IMR-90 (cell line): ENCODE data around the gene DIRAS3. TPM values are rescaled to one million over a fixed set of nuclear protein-coding genes. Genes with fewer than 3 reads are reported as not detected.

Experiments used
- ATAC-seq: fragments of 200-7000 bp; cut with Tn5 transposase; 2 replicates; pipeline ENCODE4 v1.9.1; 2020; ENCODE audit warnings: low read depth, mild to moderate bottlenecking, moderate library complexity
- BruUV-seq: library from RNA; stranded (reverse); fragments of 400-500 nt; replicated peaks from 2 replicates; lab custom pipeline; 2021; lab: Mats Ljungman, UMichigan
- CTCF ChIA-PET: fragments of 300-600 bp; formaldehyde crosslinking; extraction: SDS; loops from one replicate; lab custom pipeline; 2021; ENCODE audit warnings: antibody characterized with exemption; lab: Yijun Ruan, JAX
- POLR2A ChIA-PET: fragments of 300-600 bp; sonication (Branson Sonifier 250); formaldehyde crosslinking; loops from one replicate; lab custom pipeline; 2022; ENCODE audit warnings: antibody characterized with exemption; ENCODE audit not compliant: unreplicated experiment; lab: Charles Lee
- DNase-seq: peaks from one replicate; pipeline ENCODE4 v3.0.0; 2013
- H2AFZ ChIP-seq: replicated peaks from 2 replicates; pipeline ENCODE3; 2013; ENCODE audit warnings: low read length, mild to moderate bottlenecking; ENCODE audit not compliant: poor library complexity
- H2AK5ac ChIP-seq: 2 replicates; pipeline ENCODE4 v1.6.1; 2013; ENCODE audit warnings: low read depth, low read length, inconsistent platforms
- H2AK9ac ChIP-seq: replicated peaks from 2 replicates; pipeline ENCODE3; 2013; ENCODE audit warnings: mild to moderate bottlenecking, low read depth, low read length, moderate library complexity; ENCODE audit not compliant: poor library complexity
- H2BK120ac ChIP-seq: 2 replicates; pipeline ENCODE4 v1.6.1; 2013; ENCODE audit warnings: low read depth, low read length, inconsistent platforms
- H2BK15ac ChIP-seq: 3 replicates; pipeline ENCODE4 v1.6.1; 2013; ENCODE audit warnings: low read depth, low read length, inconsistent platforms
- H2BK20ac ChIP-seq: 2 replicates; pipeline ENCODE4 v1.6.1; 2013; ENCODE audit warnings: low read depth, mild to moderate bottlenecking, inconsistent platforms, low read length, moderate library complexity
- H2BK5ac ChIP-seq: 2 replicates; pipeline ENCODE4 v1.6.1; 2013; ENCODE audit warnings: mild to moderate bottlenecking, low read depth, low read length, inconsistent platforms; ENCODE audit not compliant: poor library complexity, severe bottlenecking
- H3K14ac ChIP-seq: replicated peaks from 2 replicates; pipeline ENCODE4 v1.6.1; 2013; ENCODE audit warnings: low read depth, low read length, inconsistent platforms
- H3K18ac ChIP-seq: 2 replicates; pipeline ENCODE4 v1.6.1; 2013; ENCODE audit warnings: low read depth, low read length, control low read depth
- H3K23ac ChIP-seq: 2 replicates; pipeline ENCODE4 v1.6.1; 2013; ENCODE audit warnings: low read depth, low read length, inconsistent platforms
- H3K27ac ChIP-seq: 2 replicates; pipeline ENCODE4 v1.5.1; 2013; ENCODE audit warnings: mild to moderate bottlenecking, control low read depth, low read length; ENCODE audit not compliant: insufficient read depth
- H3K27me3 ChIP-seq: 2 replicates; pipeline ENCODE4 v1.6.1; 2013; ENCODE audit warnings: low read length; ENCODE audit not compliant: control insufficient read depth, insufficient read depth
- H3K36me3 ChIP-seq: 2 replicates; pipeline ENCODE4 v1.6.1; 2013; ENCODE audit warnings: low read length, mixed read lengths; ENCODE audit not compliant: control insufficient read depth, insufficient read depth
- H3K4ac ChIP-seq: 2 replicates; pipeline ENCODE4 v1.6.1; 2013; ENCODE audit warnings: low read depth, low read length, inconsistent platforms
- H3K4me1 ChIP-seq: 2 replicates; pipeline ENCODE4 v1.6.1; 2013; ENCODE audit warnings: low read length, mixed read lengths; ENCODE audit not compliant: control insufficient read depth, insufficient read depth
- H3K4me2 ChIP-seq: 2 replicates; pipeline ENCODE4 v1.6.1; 2013; ENCODE audit warnings: low read depth, mild to moderate bottlenecking, control low read depth, low read length, moderate library complexity
- H3K4me3 ChIP-seq: 2 replicates; pipeline ENCODE4 v1.5.1; 2013; ENCODE audit warnings: low read depth, mild to moderate bottlenecking, control low read depth, low read length, moderate library complexity; ENCODE audit not compliant: insufficient read depth
- H3K56ac ChIP-seq: 2 replicates; pipeline ENCODE4 v1.6.1; 2013; ENCODE audit warnings: low read length, inconsistent platforms; ENCODE audit not compliant: insufficient read depth; ENCODE audit errors: extremely low read depth
- H3K79me1 ChIP-seq, 2 experiments: 2 replicates each; pipeline ENCODE4 v1.6.1; 2013; ENCODE audit warnings: low read length in 2 of 2, inconsistent platforms in 1 of 2, low read depth in 1 of 2
- H3K9ac ChIP-seq: 2 replicates; pipeline ENCODE4 v1.6.1; 2013; ENCODE audit warnings: low read depth, low read length, control low read depth
- H3K9me1 ChIP-seq: 2 replicates; pipeline ENCODE4 v1.6.1; 2013; ENCODE audit warnings: low read length, inconsistent platforms; ENCODE audit not compliant: insufficient read depth
- H3K9me3 ChIP-seq: 2 replicates; pipeline ENCODE4 v1.6.1; 2013; ENCODE audit warnings: low read length; ENCODE audit not compliant: control insufficient read depth, insufficient read depth
- H4K20me1 ChIP-seq: 2 replicates; pipeline ENCODE4 v1.6.1; 2013; ENCODE audit warnings: low read length, inconsistent platforms; ENCODE audit not compliant: insufficient read depth
- H4K5ac ChIP-seq: 2 replicates; pipeline ENCODE4 v1.6.1; 2013; ENCODE audit warnings: mild to moderate bottlenecking, low read depth, low read length, control low read depth
- H4K8ac ChIP-seq, 2 experiments: 2 replicates each; pipeline ENCODE4 v1.6.1; 2013; ENCODE audit warnings: low read depth in 2 of 2, low read length in 2 of 2, control low read depth in 1 of 2, inconsistent platforms in 1 of 2
- H4K91ac ChIP-seq: 2 replicates; pipeline ENCODE4 v1.6.1; 2013; ENCODE audit warnings: low read depth, low read length, inconsistent platforms; ENCODE audit not compliant: insufficient read depth
- WGBS, 2 experiments: methylation state at CpG; one replicate each; pipeline versions ENCODE4 v1.1.5 to v1.1.7; 2013; ENCODE audit warnings: missing lambda C conversion rate in 2 of 2; ENCODE audit not compliant: insufficient read length in 1 of 2; ENCODE audit errors: extremely low coverage in 2 of 2; 5-methylcytosine and 5-hydroxymethylcytosine counted together
- dilution Hi-C: fragments of 300-500 bp; cut with HindIII; formaldehyde crosslinking; loops from one replicate; pipeline ENCODE4 v1.14.3; 2018; ENCODE audit warnings: low sequenced_read_pairs; ENCODE audit not compliant: unreplicated experiment
- in situ Hi-C: fragments of 300-500 bp; cut with MboI; formaldehyde crosslinking; loops from 3 replicates; pipeline ENCODE4 v1.14.3; 2019; ENCODE audit warnings: low sequenced_read_pairs, inconsistent platforms, mixed read lengths
- intact Hi-C: fragments of 100-400 bp; cut with micrococcal nuclease; formaldehyde crosslinking; loops from 2 replicates; pipeline ENCODE4 v1.10.0; 2022
- polyA plus RNA-seq, 3 experiments: library from polyadenylated mRNA; depleted of rRNA; stranded (reverse); fragments of >200 nt; gene quantifications; 2 replicates each; pipeline ENCODE4 v1.2.3, GENCODE V29; 2012; ENCODE audit warnings: low replicate concordance in 1 of 3
- total RNA-seq: library from RNA; depleted of rRNA; stranded (reverse); fragments of >200 nt; gene quantifications from 2 replicates; pipeline ENCODE4 v1.2.3, GENCODE V29; 2012
- TF ChIP-seq, protein P1 (sequence below): fragments of 150-350 bp; IDR thresholded peaks from 2 replicates; pipeline ENCODE4 v1.6.1; 2016; ENCODE audit warnings: low read depth, mild to moderate bottlenecking, low read length, moderate library complexity, borderline replicate concordance

The DIRAS3 gene
- total and polyA plus RNA-seq, 2 of the 4 experiments (the other 2 are of a cell fraction): 8.6 to 14.6 TPM

DNA sequence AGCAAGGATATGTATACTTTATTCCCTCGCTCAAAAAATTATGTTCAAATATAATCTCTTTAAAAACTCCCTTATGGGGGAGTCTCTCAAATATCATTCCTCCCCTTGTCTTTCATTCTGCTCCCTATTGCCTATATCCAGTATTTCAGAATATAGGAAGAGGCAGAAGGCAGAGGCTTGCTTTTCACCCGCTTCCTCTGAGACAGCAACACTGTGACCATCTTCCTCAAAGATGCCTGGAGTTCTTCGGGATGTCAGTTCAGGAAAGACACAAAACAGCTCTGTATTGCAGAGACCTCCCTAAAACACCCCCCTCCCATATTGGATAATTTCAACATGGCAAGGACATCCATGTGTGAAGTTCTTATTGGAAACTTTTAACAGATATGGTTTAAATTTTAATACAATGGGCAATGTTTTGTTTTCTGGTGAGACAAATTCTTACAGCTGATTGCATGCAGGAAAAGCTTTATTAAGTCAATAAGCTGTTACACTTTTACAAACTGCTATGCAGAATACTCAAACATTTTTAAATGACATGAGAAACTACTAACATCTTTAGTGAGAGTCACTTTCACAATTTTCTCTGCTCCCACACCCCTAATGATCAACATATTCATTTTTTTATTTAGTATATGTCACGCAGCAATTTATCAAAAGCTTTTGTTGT, 4.8 kb downstream of the DIRAS3 start:
- WGBS, 2 experiments: no CpG with 5 or more reads among the region's 4 CpGs
- BruUV-seq: no TSS peak

More for the DNA sequence above, 4.8 kb downstream of the DIRAS3 start:
- Histone ChIP-seq H2AK9ac (no peak overlapping the region), H4K20me1 (no peaks in the 10 kb centered on the region), H4K8ac (no peak overlapping the region), H3K36me3 (no peaks in the 10 kb centered on the region), H3K9ac (no peak overlapping the region), H3K23ac (no peak overlapping the region), H2AFZ (no peak overlapping the region), H3K4me2 (no peak overlapping the region), H4K91ac (no peak overlapping the region), H2AK5ac (no peak overlapping the region), H2BK5ac (no peak overlapping the region), H3K9me3 (no peaks in the 10 kb centered on the region), H3K27me3 (no peaks in the 10 kb centered on the region), H2BK15ac (no peak overlapping the region), H3K9me1 (no peaks in the 10 kb centered on the region), H3K4me1 (no peaks in the 10 kb centered on the region), H3K56ac (no peak overlapping the region), H4K5ac (no peak overlapping the region), H3K4me3 (no peak overlapping the region), H3K18ac (no peak overlapping the region), H3K79me1 (no peaks in the 10 kb centered on the region), H2BK120ac (no peak overlapping the region), H3K27ac (no peak overlapping the region), H3K4ac (no peak overlapping the region), H3K14ac (no peak overlapping the region), H2BK20ac (no peak overlapping the region)
- CTCF ChIA-PET: interaction anchor here (0.6 kb wide), 1 partner anchor 519 kb away, joined by 3 read pairs; no protein-coding TSS in a partner anchor
- intact Hi-C loops (loop anchor here (1.0 kb wide), 1 partner anchor 23 kb away; no protein-coding TSS in a partner anchor), dilution Hi-C loops (no loop called here), in situ Hi-C loops (no loop called here)
- TF ChIP-seq, protein P1, sequence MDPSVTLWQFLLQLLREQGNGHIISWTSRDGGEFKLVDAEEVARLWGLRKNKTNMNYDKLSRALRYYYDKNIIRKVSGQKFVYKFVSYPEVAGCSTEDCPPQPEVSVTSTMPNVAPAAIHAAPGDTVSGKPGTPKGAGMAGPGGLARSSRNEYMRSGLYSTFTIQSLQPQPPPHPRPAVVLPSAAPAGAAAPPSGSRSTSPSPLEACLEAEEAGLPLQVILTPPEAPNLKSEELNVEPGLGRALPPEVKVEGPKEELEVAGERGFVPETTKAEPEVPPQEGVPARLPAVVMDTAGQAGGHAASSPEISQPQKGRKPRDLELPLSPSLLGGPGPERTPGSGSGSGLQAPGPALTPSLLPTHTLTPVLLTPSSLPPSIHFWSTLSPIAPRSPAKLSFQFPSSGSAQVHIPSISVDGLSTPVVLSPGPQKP: no peak
- ATAC-seq: no peak
- DNase-seq: no peak
- POLR2A ChIA-PET: no interaction called here
